GM21526 (cell line): ENCODE data around the gene ADGRA3.

Source experiments
- ATAC-seq: cut with Tn5 transposase; IDR thresholded peaks from one replicate; pipeline ENCODE4 v1.9.1; 2021; ENCODE audit warnings: moderate library complexity; ENCODE audit not compliant: unreplicated experiment, low FRiP score

Gene ADGRA3

DNA sequence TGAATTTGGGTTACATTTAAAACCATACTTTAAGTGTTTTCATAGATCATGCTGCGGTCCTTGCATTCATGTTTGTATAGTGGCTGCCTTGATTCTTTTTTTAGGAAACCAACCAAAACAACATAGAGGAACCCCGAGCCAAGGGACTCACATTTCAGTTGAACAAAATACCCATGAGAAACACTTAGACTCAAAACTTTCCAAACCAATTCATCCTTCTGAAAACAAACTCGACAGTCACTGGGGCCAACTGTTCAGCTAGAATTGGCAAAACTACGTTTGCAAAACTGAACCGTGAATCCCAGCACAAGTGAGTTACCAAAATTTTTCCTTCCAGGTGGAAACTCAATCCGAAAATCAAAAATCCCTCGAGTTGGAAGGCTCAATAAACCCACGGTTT, 1.4 kb downstream of the ADGRA3 start:
- ATAC-seq, result no peak

DNA sequence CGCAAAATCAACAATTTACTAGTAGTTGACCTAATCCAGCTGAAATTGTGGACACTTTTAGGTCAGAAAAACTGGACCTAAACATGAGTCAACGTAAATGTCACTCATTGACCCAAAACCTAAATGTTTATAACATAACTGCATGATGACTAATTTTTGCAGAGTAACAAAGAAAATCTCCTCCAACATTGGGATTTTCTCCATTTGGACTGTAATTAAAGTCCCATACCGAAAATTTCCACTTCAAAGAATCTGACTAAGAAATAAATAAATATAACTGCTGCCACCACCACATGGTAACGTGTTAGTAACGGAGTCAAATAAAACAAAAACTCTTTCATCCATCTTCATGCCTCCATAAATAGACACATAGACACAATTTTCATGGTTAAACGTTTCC, 1.9 kb downstream of the ADGRA3 start:
- ATAC-seq, result no peak

DNA sequence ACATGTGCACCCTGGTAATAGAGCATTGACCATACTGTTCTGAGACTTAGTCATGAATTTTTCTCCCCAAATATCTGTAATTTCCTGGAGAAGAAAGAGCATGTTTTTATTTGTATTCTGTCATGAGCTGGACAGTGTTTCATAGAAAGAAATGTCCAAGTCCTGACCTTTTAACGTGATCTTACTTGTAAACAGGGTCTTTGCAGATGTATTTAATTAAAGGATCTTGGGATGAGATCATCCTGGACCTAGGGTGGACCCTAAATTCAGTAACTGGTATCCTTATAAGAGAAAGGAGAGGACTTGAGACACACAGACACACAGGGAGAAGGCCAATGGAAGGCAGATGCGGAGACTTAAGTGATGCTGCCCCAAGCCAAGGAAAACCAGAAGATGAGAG, 3.6 kb downstream of the ADGRA3 start:
- ATAC-seq, result no peak

DNA sequence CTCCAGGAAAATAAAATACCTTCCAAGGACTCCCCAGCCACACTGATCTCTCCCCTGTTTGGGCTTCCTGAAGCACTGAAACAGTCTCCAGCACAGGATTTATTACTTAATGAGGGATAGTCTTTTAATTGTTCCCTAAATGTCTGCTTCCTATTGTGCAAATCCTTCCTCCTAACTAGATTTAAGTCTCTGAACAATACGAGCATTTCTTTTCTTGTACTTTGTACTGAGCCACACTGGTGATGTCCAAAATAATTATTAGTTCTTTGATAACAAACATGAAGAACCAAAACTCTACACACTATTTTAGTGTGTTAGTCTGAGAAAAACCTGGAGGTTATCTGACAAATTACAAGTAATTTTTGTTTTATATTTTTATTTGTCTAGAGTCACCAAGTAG, 5.1 kb downstream of the ADGRA3 start:
- ATAC-seq, result no peak

DNA sequence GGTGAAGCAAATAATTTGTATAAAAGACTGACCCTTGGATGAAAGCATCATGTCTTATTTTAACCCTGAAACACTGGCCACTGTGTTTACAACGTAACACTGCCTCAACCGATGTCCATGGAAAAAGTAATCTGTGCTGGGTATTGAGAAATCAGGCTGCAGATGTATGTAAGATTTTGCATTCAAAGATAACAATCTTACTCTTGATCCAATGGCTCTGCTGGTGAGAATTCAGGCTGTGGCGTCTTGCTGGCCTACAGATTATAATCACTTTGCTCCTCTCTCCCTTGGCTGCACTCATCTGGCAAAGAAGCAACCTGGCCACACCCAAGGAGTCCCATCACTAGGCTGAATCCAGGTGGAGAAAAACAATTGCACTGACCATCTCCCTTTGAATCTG, 7.5 kb downstream of the ADGRA3 start:
- ATAC-seq, result no peak

DNA sequence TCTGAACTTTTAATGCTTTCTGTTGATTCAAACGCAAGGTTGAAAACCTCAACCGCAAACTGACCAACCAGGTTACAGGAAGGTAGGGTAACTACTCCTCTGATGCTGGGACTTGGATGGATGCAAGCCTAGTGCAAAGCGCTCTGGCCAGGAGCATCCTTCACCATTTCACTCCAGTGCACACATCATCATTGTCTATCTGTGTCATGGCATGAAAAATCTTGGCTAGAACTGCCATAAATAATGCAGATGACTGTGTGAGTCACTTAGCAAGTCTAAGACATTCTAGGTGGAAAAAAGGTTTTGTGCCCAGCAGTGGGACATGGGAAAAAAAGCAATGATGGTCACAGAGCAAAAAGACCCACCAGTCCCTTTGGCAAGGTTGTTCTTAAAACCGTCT, 10.9 kb downstream of the ADGRA3 start:
- ATAC-seq, result no peak

DNA sequence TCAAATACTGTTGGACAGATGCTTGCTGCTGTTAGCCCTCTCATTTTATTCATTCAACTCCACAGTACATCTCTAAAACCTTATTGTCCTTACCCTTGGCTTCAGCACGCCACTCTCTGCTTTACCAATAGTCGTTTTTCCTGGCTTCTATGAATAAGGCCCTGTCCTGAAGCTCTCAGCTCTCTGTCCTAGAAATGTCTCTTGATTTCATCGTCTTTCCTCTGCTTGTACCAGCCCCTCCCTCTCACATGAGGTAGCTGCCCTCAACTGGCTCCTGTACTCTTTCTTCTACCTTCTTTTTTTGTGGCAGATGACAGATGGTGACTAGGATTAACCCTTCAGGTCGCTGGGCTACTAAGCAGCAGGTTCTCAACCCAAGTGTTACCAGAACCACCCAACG, 11.4 kb downstream of the ADGRA3 start:
- no peak for ATAC-seq

DNA sequence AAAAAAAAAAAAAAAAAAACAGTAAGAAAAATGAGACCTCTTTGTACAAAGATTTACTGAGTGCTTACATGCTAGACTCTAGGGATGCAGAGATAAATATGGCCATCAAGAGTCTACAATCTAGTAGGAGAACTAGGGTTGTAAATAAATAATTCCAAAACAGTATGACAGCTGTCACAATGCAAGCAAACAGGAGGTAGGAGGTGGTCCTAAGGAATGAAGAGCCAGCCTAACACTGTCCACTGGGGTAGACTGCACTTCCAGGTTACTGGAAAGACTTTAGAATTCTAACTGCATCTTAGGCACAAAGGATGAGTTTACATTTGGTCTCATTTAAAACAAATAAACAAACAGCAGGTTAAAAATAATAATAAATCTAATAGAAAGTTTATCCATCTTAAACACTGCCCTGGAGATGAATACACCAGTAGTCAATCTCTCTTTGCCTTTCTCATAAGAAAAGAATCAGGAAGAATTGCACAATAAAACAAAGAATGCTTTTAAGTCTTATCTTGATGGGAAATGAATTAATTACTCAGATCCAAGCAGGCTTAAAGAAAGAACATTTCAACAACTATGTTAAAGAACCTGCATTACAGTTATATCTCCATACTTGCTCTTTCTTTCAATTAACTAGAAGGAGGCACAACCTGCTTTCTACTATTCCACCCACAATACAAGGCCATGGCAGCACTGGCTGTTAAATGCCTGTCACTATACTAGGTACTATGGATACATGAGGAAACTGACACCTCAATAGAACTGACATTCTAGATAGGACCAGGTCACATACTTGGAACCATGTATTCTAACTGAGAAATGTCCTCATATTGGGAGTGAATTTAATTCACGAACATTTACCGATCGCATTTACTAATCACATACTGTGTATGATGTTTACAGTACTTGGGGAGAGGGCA, 12.7 kb downstream of the ADGRA3 start:
- ATAC-seq, result no peak

DNA sequence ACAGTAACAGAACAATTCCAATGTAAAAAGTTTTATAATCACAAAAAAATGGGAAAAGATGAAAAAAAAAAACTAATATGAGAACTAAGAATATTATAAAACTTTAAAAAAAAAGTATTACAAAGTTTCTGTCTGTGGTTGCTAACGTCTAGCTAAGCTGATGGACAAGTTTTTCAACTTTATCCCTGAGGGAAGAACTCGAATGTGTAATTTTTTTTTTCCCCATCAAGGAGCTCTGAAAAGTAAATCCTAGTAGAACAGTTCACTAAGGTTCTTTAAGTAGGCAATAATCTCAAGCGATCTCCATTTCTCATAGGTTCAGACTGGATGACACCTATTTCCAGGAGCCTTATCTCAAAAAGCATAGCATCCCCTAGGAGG, 14.2 kb downstream of the ADGRA3 start:
- ATAC-seq, result no peak

DNA sequence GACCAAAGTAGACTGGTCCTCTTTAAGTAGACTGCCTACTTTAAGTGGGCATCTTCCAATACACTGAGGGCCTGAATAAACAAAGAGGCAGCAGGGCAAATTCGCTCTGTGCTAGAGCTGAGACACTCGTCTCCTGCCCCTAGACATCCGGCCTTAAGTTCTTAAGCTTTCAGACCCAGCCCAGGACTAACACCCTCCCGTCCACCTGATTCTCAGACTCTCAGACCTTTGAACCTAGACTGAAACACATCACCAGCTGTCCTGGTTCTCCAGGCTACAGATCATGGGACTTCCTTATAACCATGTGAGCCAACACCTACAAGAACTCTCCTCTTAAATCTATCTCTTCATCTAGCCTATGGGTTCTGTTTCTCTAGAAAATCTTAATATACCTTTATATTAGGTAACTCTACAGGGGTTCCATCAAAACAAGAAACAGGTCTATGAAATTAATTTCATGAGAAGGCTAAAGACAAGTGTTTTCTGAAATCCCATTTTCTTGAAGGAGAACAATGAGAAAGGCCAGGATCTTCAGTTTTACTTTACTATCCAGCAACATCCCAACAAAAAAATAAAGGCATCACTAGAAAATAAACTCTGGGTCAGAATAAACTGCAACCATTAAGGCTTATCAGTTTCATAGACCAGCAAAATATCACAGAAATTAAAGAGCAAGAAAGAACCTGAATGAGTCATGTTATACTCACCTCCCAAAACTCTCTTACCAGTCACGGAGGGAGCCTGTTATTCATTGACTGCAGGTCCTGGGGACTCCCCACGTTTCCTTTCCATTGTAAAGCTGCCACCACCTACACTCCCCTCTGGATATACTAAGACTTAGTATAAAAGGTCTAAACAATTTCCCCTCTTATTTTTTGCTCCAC, 14.8 kb downstream of the ADGRA3 start:
- ATAC-seq, result no peak

DNA sequence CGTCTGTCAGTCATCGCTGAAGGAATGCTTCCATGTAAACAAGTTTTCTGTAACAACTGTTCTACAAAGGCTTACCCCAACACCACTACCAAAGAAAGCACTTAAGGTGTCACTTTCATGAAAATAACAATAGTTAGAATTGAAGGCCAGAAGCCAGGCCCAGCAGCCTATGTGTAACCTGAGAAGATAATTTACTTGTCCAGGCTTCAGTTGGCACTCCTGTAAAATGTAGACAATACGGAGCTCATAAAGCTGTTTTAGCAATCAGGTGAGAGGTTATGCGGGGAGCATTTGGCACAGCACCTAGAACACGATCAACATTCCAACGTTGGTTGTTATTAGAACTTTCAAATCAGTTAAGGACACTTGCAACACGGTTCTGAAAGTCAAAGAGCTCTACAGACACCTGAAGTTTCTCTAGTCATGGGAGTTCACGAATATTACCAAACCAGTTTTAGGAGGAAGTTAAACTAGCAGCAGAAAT, 15.7 kb downstream of the ADGRA3 start:
- ATAC-seq, result no peak

DNA sequence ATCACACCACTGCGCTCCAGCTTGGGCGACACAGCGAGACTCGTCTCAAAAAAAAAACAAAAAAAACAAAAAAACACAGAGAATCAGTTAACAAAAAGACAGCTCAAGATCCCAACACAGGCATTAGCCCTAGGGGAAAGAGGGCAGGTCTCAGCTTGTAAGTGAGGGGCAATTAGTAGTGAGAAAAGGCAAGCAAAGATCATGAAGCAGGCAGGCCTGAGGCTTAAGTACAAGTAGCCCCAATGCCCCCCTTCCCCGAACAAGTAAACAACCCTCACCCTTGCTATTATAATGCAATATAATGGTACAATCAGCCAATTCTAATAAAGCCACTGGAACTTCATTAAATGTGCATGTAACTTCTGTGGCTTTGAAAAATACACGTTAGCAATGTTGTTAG, 17.0 kb downstream of the ADGRA3 start:
- ATAC-seq, result no peak

DNA sequence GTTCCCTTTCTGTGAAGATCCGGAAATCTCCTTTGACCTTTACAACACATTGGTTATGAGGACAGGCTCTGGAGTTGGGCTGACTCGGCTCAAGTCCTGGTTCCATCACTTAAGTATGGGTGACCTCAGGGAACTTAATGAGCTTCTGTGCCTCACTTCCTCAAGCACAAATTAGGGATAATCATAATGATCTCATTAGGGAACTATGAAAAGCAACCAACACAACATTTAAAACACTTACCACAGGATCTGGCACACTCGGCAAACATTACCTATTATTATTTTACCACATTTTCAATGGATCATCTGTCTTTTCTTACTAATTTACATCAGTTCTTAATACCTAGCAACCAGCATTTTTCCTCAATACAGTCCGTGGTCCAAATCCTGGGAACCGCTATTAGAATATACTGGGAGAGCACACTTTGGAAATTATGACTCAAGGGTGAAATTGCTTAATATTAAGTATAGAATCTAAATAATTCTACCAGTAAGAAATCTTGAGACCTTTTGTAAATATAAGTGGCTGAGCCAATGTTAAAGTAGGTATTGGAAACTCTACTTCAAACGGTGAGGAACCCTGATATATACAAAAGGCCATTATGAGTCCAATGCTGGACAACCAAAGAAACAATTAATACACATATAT, 19.6 kb downstream of the ADGRA3 start:
- ATAC-seq, result no peak

DNA sequence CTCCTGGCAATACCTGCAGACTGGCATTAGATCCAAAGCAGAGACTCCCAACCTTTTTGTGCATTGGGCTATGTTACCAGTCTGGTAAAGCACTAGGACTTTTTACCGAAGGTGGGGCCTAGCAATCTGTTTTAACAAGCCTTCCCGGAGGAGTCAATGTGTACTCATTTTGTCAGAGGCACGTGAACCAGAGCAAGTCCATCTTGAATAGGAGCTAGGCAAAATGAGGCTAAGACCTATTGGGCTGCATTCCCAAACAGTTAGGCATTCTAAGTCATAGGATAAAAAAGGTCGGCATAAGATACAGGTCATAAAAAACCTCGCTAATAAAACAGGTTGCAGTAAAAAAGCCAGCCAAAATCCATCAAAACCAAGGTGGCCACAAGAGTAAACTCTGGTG, 22.3 kb downstream of the ADGRA3 start:
- no peak for ATAC-seq

DNA sequence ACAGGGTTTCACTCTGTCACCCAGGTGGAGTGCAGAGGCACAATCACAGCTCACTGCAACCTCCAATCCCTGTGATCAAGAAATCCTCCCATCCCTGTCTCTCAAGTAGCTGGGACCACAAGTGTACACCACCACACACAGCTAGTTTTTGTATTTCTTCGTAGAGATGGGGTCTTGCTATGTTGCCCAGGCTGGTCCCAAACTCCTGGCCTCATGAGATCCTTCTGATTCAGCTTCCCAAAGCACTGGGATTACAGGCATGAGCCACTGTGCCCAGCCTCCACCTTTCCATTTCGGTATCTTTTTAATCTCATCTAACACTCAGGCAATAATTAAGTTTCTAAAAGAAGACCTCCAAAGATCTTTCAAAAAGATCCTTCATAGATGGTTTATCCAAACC, 22.9 kb downstream of the ADGRA3 start:
- ATAC-seq, result no peak

DNA sequence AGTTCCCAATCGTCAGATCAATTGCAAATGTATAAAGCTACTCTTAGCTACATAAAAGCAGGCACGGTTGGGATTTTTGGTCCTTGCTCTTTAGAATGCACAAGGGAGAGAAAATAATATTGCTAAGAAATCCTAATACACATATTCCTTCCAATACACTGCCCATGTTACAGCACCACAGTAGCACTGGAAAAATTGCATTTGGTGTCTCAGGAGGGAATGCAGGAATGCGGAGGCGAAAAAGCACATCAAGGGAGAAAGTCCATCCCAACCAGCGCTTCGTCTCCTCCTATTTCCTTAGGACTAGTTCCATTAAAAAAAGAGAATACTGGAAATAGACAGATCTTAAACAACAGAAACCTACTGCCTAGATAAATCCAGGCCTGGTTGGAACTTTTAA, 23.9 kb downstream of the ADGRA3 start:
- no peak for ATAC-seq

DNA sequence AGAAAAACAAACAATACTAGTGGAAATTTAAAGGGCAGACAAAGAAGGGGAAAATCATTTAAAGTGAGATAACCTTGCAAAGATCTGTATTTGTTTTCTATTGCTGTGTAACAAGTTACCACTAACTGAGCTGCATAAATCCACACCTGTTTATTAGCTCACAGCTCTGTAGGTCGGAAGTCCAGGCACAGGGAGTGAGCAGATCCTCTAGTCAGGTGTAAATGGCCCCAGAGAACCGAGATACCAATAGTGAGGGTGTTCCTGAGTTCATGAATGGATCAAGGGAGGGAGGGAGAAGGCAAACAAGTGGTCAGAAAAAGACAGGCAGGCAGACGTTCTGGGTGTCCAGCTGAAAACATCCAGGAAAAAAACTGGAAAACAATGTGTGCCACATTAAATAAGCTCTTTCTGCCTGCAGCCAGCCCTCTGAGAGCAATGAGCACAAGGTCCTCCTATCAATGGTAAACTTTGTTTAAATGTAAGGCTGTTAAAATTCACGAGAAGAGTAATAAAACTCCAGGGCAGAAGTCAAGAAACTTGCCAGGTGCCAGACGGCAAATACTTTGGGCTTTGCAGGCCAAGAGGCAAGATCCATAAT, 25.0 kb downstream of the ADGRA3 start:
- ATAC-seq, result no peak

DNA sequence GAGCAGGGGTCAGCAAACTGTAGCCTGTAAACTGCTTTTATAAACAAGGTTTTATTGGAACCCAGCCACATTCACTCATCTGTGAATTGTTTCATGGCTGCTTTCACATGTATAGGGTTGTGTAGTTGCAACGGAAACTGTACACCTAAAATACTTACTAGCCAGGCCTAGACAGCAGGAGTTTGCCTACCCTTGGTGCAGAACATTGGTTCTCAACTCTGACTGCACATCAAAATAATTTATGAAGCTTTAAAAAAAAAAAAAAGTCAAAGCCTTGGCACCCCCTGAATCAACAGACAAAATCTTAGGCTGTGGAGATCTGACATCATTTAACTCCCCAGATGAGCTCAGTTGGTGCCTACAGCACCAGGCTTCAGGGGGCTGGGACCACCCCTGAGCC, 27.8 kb downstream of the ADGRA3 start:
- ATAC-seq, result no peak

DNA sequence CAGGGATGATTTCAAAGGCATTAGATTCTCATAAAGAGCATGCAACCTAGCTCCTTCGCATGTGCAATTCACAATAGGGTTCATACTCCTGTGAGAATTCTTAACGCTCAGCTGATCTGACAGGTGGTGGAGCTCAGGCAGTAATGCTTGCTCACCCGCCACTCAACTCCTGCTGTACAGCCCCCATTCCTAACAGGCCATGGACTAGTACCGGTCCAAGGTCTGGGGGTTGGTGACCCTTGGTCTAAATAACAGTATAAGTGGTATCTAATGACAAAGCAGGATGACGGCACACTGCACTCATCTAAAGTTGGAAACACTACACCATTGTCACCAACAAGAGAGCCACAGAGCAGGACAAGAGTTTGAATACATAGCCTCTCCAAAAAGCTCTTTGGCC, 28.5 kb downstream of the ADGRA3 start:
- no peak for ATAC-seq

DNA sequence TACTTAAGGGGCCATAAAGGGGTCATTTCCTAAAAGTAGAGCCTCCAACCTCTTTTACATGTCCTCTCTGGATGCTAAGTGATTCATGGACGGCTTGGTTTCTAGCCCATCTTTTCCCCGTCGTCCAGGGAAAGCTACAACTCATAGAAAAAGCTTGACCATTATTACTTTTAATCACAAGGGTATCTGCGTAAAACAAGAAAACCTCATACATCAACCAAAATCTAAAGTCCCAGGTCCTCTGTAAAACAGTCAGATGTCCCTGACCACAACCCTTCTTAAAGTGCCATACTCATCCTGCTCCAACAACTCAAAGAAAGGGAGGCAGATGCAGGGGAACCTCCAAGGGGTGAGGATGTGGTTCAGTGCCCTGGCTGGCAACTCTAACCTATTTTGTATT, 29.6 kb downstream of the ADGRA3 start:
- ATAC-seq, result no peak

DNA sequence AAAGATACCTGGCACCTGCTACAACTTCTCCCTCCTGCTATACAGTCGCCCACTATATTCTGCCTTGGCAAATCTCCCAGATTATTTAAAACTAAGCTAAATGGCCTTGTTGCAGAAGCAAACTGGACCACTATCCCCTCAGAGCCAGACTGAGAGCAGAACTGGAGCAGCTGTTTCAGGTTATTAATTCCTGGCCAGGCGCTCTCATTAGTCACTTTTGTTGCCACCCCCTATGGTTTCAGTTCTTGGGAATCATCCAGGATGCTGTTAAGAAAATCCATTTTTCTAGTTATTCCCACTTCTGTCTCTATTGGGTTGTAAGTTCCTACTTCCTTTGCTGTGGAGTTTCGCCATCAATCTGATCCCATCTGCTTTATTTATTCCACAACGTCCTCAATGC, 30.1 kb downstream of the ADGRA3 start:
- ATAC-seq, result no peak
